NCI-H82 treated with DMSO at 0.1 percent for 48 hours (cell line): ENCODE results near the gene ERF.

Experiments used
- DNase-seq: peaks from one replicate; lab custom pipeline; 2025; ENCODE audit not compliant: unreplicated experiment; lab: John Stamatoyannopoulos, UW

Gene ERF

DNA sequence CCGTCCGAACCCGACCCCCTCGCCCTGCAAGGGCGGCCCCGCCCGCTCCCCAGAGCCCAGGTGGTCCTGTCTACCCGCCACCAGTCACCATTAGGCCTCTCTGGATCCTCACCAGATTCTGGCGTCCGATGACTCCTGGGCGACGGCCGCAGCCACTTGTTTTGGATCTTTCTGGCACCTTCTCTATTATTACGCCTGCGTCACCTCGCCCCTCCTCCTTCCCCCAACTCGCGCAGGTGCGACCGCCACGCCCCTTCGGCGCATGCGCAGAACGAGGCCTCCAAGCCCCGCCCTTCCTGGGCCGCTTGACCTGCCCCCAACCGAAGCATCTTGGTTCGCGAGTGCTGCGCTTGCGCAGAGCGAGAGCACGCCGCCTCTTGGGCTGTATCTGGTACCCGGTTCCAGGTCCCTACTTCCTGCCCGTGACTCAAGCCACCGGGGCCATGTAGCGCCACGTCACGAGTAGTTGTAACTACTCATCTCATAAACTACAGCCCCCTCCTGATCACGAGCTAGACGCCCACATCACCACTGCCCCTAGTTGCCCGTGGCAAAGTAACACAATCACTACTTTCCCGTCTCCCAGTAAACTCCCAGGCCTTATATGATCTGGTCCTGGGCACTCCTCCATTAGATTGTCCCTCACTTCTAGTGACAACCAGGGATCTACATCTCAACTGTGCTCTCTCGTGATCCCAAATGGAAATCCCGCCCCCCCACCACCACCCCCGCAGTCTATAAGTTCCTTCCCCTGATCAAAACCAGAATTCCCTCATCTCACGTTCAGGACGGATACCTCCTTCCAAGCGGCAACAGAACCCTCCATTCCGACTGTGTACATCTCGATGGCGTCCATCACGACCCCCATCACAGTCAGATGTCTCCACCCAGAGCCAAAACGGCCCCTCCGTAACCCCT is 37.1 kb downstream of the ERF start, which contains the start of gene DEDD2:
Gene DEDD2 (minus strand): TSS at position 158 of the 918 bp plus-strand sequence. CDS start 670 bp downstream, outside the sequence.
- DNase-seq, result peak; percentile 81

DNA sequence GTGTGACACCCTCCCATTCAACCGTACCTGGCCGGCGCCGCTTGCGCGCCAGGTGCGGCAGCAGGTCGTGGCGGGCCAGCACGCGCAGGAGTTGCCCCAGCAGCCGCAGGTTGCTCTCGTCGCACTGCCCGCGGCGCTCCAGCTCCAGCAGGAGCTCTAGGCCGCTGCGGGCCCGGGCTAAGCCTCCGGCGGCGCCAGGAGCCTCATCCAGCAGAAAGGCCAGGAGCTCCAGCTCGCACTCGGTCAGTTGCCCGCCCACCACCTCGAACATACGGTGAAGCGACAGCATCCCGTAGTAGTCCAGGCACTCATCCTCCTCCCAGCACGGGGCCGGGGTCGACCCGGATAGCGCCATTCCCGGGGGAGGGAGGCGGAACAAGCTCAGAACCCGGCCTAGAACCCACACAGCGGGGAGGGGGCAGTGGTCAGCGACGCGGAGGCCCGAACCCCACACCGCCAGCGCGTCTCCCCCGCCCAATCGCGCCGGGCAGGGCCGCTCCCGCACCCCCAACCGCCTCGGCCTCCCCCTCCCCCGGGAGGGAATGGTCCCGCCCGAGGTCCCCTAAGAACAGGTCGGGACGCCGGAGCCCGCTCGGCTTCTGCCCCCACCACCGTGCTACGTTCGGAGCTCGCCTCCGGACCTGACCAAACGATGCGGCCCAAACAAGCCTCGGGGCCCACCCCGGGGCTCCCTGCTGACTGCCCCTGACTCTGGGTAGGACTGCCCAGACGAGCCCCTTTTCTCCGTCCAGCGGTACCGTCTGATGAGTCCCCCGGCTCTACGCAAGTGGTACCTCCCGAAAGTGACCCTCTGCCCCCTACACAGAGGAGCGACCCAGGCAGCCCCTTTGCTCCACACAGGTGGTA is 38.0 kb downstream of the ERF start:
- no peak for DNase-seq

DNA sequence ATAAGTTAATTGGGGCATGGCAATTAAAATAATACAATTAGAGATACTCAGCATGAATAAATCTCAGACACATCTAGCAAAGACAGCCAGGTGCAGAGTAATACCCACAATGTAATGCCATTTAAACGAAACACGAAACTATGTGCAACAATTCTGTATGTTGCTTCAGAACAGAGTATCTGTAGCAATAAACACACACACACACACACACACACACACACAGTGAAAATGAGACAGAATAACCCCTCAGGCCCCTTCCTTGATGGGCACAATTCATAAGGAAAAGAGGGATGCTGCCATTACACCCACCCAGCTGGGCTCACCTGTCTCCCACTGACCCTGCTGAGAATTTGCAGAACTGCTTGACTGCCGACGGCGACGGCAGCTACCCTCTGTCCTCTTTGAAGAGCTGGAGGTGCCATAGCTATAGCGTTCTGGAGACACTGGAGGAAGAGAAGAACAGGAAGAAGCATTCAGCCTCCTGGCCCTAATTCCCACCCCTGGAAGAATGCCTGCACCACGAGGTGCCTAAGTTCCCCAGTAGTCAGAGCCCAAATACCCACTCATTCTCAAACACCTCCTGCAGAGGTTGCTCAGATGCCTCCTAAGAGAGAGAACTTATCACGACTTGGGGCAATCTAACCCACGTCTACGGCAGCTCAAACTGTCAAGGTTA is 40.0 kb downstream of the ERF start:
- no peak for DNase-seq

DNA sequence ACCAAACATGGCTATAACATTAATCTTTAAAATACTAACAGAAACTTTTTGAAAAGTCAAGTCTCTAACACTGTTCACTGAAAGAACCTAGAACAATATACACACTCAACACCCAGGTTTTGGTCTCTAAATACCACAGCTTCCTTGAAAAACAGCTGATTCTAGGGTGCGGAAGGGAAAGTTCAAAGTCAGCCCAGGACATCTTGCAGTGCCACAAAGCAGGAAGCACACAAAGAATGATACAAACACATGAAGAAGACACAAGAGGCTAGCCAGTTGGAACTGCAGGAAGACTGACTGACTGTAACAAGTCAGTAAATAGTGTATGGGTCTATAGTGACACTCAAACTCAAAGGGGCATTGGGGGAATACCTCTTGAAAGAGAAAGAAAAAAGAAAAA is 42.0 kb downstream of the ERF start:
- no peak for DNase-seq

DNA sequence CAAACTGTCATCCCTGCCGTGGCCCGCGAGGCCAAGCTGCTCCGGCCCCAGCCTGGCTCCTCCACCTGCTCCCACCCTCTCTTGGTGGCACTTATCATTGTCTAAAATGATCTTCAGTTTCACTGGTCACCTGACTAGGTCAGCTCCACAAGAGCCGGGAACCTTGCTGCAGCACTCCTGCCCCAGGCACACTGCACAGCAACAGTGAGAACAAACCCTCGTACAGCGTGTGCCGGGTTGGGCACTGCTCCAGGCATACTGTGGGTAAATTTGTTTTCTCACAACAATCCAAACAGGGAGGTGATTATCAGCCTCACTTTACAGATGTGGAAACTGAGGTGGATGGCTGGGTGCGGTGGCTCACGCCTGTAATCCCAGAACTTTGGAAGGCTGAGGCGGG is 46.3 kb downstream of the ERF start:
- no peak for DNase-seq

DNA sequence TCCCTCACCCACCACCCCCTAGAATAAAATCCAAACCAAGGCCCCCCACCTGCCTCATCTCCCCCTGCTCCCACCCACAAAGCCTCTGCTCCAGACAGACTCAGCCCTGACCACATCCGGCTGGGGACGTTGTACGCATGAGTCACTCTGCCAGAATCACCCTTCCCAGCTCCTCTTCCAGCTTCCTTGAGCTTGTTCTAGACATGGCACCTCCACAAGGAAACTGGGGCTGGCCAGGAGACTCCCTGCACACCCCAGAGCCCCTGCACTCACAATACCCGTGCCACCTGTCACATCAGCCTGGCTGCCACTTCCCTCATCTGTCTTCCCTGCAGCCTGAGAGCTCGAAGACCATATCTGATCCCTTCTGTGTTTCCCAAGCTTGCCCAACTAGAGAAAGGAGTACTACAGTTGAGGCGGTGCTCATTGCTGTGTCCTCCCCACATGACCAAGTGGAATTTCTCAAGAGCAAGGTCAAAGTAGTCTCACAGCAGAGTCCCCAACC is 47.1 kb downstream of the ERF start:
- no peak for DNase-seq

DNA sequence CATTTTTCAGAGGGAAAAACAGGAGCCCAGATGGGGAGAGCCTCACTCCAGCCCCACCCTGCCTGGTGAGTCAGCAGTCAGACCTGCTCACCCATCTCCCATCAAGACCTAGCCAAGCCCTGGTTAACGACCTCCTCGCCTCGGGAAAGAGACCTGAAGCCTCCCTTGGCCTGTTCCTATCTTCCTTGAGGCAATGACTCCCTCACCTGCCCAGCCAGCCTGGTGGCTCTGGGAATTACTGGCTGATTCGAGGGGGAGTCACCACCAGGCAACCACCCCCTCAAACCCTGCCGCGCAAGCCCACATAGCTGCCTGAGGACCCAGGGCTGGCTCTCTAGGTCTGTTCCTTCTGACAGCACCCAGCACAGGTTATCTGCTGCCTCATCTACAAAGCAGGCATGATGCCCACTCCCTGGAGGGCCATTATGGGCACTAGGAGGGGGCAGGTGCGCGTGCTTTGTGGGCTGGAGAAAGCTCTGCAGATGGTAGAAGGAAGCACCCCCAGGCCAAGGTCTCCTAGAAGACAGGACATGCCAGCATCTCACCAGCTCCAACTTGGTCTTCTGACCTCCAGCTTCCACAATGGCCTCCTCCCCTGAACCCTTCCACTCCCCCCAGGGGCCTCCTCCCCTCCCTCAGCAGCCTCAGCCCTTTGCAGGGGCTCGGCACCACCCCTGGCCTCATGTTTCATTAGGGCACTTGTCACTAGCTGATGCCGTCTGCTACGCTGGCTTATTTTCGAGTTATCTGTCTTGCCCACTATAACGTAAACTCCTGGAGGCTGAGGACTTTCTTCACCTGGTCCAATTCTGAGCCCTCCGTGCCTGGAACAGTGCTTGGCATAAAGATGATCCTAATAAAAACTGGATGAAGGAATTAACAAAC is 47.8 kb downstream of the ERF start:
- no peak for DNase-seq

DNA sequence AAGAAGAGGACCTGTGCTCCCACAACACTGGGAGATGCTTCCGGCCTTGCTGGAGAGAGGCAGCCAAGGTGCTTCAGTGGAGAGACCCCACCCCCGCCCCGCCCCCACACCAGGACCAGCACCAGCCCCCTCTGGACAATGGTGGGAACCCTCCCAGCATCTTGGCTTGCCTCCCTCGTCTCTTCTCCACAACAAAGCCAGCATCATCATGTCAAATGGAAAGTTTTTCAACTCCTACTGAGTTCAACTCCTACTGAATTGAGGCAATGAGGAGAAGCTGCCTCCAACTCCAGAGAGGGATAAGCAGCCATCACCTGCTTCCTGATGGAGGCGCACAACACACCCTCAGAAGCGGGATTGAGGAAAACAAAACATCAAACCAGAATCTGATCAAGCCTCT is 50.3 kb downstream of the ERF start:
- DNase-seq, result no peak

DNA sequence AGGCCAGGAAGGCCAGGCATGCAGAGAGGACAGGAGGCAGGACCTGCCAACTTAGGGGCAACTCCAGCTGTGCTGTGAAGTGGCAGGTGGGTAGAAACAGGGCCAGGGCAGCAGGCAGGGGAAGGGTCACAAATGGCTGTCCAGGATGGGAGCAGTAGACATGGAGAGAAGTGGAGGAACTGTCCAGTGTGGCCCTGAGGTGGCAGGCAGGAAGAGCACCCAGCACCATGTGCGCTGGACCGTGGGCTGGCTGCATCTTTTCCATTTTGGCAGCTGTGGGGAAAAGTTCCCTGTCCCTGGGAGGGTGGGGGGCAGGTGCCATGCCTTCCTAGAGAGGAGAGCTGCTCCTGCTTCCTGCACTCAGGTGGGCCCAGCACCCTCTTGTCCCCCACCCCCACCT is 51.2 kb downstream of the ERF start:
- DNase-seq, result no peak

DNA sequence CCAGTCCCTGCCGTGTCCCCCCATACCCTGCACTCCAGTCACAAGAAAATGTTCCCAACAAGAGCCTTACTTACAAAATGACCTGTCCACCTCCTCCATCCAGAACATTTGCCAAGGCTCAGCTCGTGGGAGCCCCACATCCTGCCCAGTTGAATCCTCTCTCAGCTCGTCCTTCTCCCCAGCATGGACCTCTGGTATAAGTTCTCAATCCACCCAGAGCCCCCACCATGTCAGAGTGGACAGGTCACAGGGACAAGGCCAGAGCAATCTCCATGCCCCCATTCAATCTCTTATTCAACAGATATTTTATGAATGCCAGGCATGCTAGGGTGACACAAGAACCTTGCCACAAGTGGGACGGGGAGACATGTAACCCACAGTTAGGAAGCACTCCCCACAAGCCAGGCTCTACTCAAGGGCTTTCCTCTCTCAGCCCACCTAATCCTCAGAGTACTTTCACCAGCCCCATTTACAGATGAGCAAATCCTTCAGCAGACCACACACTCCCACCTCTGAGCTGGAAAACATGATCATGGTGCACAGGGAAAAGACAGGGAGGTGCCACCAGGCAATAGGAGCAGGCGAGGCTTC is 52.5 kb downstream of the ERF start:
- no peak for DNase-seq

DNA sequence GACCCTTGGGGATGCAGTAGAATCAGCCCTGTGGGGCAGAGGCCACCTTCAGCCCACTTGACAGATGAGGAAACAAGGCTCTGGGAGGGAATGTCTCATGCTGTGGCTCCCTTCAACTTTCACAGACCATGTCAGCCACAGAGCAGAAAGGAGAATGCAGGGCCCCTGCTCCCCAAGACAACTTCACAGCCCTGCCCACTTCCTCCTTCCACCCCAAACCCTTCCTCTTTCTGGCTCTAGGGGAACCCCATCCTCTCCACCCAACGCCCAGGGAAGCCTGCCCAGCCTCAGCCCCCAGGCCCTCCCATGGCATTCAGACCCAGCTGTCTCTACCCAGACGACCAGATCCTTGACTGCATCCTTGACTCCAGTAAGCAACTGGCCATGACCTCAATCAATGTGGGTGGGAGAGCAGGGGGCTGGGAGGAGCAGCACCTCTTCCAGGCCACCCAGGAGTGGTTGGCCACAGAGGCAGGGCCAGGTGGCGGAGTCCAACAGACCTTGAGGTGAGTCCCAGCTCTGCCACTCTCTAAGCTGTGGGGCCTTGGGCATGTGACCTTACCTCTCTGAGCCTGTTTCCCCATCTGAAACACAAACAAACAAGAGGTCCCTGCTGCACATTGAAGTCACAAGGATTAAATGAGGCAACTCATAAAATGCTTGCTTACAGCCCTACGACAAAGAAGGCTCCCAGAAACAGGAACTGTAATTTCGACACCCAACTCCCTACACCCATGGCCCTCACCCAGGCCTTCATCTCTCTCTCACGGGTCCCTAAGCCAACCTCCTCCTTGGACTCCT is 53.2 kb downstream of the ERF start:
- DNase-seq, result no peak

DNA sequence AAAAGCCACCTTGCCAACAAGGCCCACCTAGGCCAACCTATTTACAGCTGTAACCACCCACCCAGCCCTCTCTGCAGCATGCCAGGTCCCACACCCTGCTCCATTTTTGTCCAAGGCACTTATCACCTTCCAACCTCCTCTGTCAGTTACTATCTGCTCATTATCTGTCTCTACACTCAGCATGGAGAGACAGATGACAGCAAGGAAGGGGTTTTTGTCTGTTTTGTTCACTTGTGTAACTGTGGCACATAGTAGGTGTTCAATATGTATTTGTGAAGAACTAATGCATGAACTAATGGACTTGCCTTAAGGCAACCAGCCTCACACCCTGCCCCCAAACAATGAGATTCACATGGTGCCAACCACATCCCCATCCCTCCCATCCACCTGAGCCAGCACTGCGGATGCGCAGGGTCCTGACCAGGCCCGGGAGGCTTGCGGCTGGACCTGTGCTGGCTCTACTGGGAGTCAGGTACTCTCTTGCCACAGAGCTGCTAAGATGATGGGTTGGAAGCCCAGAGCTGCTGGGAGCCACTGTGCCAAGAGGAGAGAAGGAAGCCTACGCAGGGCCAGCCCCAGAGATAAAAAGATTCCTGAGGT is 54.7 kb downstream of the ERF start:
- no peak for DNase-seq

DNA sequence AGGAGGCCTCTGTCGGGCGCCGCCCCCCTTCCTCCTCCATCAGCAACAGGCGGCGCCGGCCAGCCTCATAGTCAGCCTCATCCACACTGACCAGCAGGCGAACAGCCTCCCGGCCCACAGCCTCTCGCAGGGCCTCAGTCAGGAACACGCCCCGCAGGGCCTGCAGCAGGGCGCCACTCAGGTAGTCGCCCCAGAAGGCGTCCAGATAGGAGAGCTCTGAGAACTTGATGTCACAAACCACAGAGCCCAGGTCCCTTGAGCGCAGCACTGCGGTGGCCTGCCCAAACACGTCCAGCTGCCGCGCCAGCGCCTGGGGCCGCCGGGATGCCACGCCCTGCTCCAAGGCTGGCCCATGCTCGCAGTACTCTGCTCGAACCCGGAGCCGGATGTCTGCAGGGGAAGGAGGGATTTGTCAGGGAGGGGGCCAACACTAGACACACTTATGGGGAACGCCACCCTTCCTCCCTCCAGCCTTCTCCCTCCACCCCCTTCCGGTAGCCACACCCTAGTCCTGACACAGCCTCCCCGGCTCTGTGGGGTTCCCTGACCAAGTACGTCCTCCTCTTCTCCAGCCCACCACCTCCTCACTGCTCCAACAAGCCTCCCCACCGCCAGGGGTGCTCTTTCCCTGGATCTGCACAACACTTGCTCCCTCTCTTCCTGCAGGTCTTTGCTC is 55.4 kb downstream of the ERF start:
- no peak for DNase-seq

DNA sequence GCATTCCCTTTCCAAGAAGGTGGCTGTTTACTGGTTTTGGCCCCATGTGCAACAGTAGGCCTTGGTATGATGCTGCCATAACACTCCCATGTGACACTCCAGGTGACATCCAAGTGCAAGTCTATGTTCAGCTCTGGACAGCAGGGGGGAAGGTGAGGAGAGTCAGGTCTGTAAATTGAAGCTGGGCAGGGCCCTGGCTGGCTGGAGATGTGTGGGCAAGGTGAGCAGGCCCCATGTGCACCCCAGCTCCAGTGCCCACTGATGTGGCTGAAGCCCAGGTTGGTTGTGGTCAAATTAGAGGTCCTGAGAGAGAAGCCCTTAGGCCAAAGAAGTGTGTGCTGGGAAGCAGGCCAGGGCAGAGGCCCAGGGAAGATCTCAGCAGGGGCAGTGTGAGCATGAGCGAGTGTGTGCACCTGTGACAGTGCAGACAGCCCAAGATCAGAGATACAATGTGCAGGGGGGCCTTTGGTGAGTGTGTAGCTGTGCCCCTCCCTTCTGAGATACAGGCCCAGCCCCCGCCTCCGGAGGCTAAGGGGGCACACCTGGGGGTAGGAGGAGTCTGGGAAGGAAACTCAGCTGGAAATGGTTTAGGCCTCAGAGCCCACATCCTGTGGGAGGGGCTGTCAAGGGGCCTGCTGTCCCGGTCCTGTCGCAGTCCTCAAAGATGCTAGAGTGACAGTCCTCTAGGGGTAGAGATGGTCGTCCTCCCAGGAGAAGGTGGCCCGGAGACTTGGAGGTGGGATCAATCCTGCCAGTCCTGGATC is 56.1 kb downstream of the ERF start:
- no peak for DNase-seq
